Suprapubic skin (tissue), 3 donors: ENCODE data around the gene TAF1B.

ENCODE experiments used
- CTCF ChIP-seq, 2 donors: fragments of 200-600 bp in 1 of 2; fragments of 450-650 bp in 1 of 2; sonication (generic) in 1 of 2; IDR thresholded peaks; one replicate each; pipeline ENCODE4 v1.5.1; 2016 to 2019; ENCODE audit warnings: antibody characterized with exemption in 2 of 2, mild to moderate bottlenecking in 1 of 2, moderate library complexity in 1 of 2
- POLR2A ChIP-seq, 2 donors: fragments of 450-650 bp; IDR thresholded peaks; one replicate each; pipeline ENCODE4 v1.6.1; 2017; ENCODE audit warnings: antibody characterized with exemption in 2 of 2, mild to moderate bottlenecking in 2 of 2, moderate library complexity in 2 of 2

- TF ChIP-seq CTCF (IDR thresholded peaks at IDR 0.05) (no peak), POLR2A (IDR thresholded peaks at IDR 0.05) (no peak)
These were observed 54.6 kb downstream of the TAF1B start for GRCh38 chr2:9897846-9898245.
